ENCODE results near the gene CEP152. TPM values are rescaled to one million over a fixed set of nuclear protein-coding genes. Genes with fewer than 3 reads are reported as not detected.

Gene CEP152
- total RNA-seq, 1 experiment from 2014 or later = 13.9 TPM

GRCh38 chr15:48858401-48858800 lies 47.5 kb upstream of the CEP152 start:
- H3K4me3 ChIP-seq (ENCODE audit: low read depth in 2 of 2, low read length in 2 of 2) = no peak overlapping the region
- TF ChIP-seq, protein P1, sequence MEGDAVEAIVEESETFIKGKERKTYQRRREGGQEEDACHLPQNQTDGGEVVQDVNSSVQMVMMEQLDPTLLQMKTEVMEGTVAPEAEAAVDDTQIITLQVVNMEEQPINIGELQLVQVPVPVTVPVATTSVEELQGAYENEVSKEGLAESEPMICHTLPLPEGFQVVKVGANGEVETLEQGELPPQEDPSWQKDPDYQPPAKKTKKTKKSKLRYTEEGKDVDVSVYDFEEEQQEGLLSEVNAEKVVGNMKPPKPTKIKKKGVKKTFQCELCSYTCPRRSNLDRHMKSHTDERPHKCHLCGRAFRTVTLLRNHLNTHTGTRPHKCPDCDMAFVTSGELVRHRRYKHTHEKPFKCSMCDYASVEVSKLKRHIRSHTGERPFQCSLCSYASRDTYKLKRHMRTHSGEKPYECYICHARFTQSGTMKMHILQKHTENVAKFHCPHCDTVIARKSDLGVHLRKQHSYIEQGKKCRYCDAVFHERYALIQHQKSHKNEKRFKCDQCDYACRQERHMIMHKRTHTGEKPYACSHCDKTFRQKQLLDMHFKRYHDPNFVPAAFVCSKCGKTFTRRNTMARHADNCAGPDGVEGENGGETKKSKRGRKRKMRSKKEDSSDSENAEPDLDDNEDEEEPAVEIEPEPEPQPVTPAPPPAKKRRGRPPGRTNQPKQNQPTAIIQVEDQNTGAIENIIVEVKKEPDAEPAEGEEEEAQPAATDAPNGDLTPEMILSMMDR (IDR thresholded peaks at IDR 0.05) = no peak
- TF ChIP-seq TCF7L2 (IDR thresholded peaks at IDR 0.05; ENCODE audit: low read depth, low read length) = no peak
- TF ChIP-seq POLR2AphosphoS5 (IDR thresholded peaks at IDR 0.05; ENCODE audit: low read depth, low read length) = no peak
- TF ChIP-seq, protein P2, sequence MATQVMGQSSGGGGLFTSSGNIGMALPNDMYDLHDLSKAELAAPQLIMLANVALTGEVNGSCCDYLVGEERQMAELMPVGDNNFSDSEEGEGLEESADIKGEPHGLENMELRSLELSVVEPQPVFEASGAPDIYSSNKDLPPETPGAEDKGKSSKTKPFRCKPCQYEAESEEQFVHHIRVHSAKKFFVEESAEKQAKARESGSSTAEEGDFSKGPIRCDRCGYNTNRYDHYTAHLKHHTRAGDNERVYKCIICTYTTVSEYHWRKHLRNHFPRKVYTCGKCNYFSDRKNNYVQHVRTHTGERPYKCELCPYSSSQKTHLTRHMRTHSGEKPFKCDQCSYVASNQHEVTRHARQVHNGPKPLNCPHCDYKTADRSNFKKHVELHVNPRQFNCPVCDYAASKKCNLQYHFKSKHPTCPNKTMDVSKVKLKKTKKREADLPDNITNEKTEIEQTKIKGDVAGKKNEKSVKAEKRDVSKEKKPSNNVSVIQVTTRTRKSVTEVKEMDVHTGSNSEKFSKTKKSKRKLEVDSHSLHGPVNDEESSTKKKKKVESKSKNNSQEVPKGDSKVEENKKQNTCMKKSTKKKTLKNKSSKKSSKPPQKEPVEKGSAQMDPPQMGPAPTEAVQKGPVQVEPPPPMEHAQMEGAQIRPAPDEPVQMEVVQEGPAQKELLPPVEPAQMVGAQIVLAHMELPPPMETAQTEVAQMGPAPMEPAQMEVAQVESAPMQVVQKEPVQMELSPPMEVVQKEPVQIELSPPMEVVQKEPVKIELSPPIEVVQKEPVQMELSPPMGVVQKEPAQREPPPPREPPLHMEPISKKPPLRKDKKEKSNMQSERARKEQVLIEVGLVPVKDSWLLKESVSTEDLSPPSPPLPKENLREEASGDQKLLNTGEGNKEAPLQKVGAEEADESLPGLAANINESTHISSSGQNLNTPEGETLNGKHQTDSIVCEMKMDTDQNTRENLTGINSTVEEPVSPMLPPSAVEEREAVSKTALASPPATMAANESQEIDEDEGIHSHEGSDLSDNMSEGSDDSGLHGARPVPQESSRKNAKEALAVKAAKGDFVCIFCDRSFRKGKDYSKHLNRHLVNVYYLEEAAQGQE (IDR thresholded peaks at IDR 0.05; ENCODE audit: insufficient read depth in 1 of 2, low read depth in 2 of 2, low read length in 1 of 2) = no peak
- no peak for TF ChIP-seq SIN3A (IDR thresholded peaks at IDR 0.05; ENCODE audit: borderline replicate concordance, insufficient read depth, low read depth, low read length)
- in situ Hi-C loops (cut with HindIII; ENCODE audit: low pct_unique_long_range_greater_than_20kb, low sequenced_read_pairs) = no loop called here
- no TSS peak for BruUV-seq (replicated peaks)
- ChIA-PET CTCF (no interaction called here), POLR2A (no interaction called here)
- no peak for DNase-seq (ENCODE audit: low read depth, low spot score)
- H3K27ac ChIP-seq (ENCODE audit: low read length) = no peak overlapping the region
- intact Hi-C loops (cut with micrococcal nuclease; ENCODE audit: unreplicated experiment) = no loop called here
- H3K27me3 ChIP-seq (ENCODE audit: control insufficient read depth, insufficient read depth, low read length) = no peaks in the 10 kb centered on the region
- H3K4me1 ChIP-seq (ENCODE audit: control insufficient read depth, insufficient read depth, low read length) = peaks cover 4% of the 10 kb centered on the region; the same call in 1 of the 2 replicates
- no peak for ATAC-seq
- no peaks in the 10 kb centered on the region for H3K36me3 ChIP-seq (ENCODE audit: control insufficient read depth, insufficient read depth, low read length)
- H3K9me3 ChIP-seq (ENCODE audit: control insufficient read depth, insufficient read depth, low read depth, low read length) = no peaks in the 10 kb centered on the region

GRCh38 chr15:48856942-48857341 lies 46.1 kb upstream of the CEP152 start:
- in situ Hi-C loops (cut with HindIII; ENCODE audit: low pct_unique_long_range_greater_than_20kb, low sequenced_read_pairs) (no loop called here), intact Hi-C loops (cut with micrococcal nuclease; ENCODE audit: unreplicated experiment) (no loop called here)
- no peak for DNase-seq (ENCODE audit: low read depth, low spot score)
- H3K27ac ChIP-seq (ENCODE audit: low read length) = no peak overlapping the region
- no peak for ATAC-seq
- BruUV-seq (replicated peaks) = no TSS peak
- H3K4me3 ChIP-seq (ENCODE audit: low read depth in 2 of 2, low read length in 2 of 2) = no peak overlapping the region
- ChIA-PET POLR2A (no interaction called here), CTCF (interaction anchor here (0.5 to 0.7 kb wide), 3 partner anchors 21 to 506 kb away, joined by 3 to 4 read pairs (median 3); partner anchors contain the start of gene EID1)
- H3K27me3 ChIP-seq (ENCODE audit: control insufficient read depth, insufficient read depth, low read length) = no peaks in the 10 kb centered on the region
- H3K36me3 ChIP-seq (ENCODE audit: control insufficient read depth, insufficient read depth, low read length) = no peaks in the 10 kb centered on the region
- no peaks in the 10 kb centered on the region for H3K9me3 ChIP-seq (ENCODE audit: control insufficient read depth, insufficient read depth, low read depth, low read length)
- peaks cover 4% of the 10 kb centered on the region; the same call in 1 of the 2 replicates for H3K4me1 ChIP-seq (ENCODE audit: control insufficient read depth, insufficient read depth, low read length)
- TF ChIP-seq POLR2AphosphoS5 (IDR thresholded peaks at IDR 0.05; ENCODE audit: low read depth, low read length) (no peak), SIN3A (IDR thresholded peaks at IDR 0.05; ENCODE audit: borderline replicate concordance, insufficient read depth, low read depth, low read length) (no peak), TCF7L2 (IDR thresholded peaks at IDR 0.05; ENCODE audit: low read depth, low read length) (no peak)
- TF ChIP-seq, protein P2 (IDR thresholded peaks at IDR 0.05; ENCODE audit: insufficient read depth in 1 of 2, low read depth in 2 of 2, low read length in 1 of 2) = no peak
- TF ChIP-seq, protein P1 (IDR thresholded peaks at IDR 0.05) = no peak
